GM19452 (cell line): ENCODE results near the gene SIK3.

Source experiments
- ATAC-seq: cut with Tn5 transposase; IDR thresholded peaks from one replicate; pipeline ENCODE4 v1.9.1; 2021; ENCODE audit not compliant: unreplicated experiment

Gene SIK3

GRCh38 chr11:116933961-116934360 lies 164.3 kb downstream of the SIK3 start:
- ATAC-seq, result no peak

- no peak for ATAC-seq
Observed at GRCh38 chr11:116932181-116932580, 166.0 kb downstream of the SIK3 start.

GRCh38 chr11:116931206-116931953 lies 166.8 kb downstream of the SIK3 start:
- ATAC-seq, result no peak

- no peak for ATAC-seq
Observed at GRCh38 chr11:116930586-116930985, 167.6 kb downstream of the SIK3 start.

GRCh38 chr11:116930177-116930576 lies 168.1 kb downstream of the SIK3 start:
- ATAC-seq, result no peak

- no peak for ATAC-seq
Observed at GRCh38 chr11:116929414-116930090, 168.7 kb downstream of the SIK3 start.

GRCh38 chr11:116928845-116929244 lies 169.4 kb downstream of the SIK3 start:
- no peak for ATAC-seq

- peak; percentile 82 for ATAC-seq
Observed at GRCh38 chr11:116928102-116928777, 170.0 kb downstream of the SIK3 start.

- ATAC-seq, result no peak
Observed at GRCh38 chr11:116927163-116927974, 170.9 kb downstream of the SIK3 start.

- ATAC-seq, result no peak
Observed at GRCh38 chr11:116925050-116925449, 173.2 kb downstream of the SIK3 start.

GRCh38 chr11:116918925-116919655 lies 179.1 kb downstream of the SIK3 start:
- no peak for ATAC-seq

GRCh38 chr11:116917632-116918031 lies 180.6 kb downstream of the SIK3 start:
- ATAC-seq, result no peak

- no peak for ATAC-seq
Observed at GRCh38 chr11:116916886-116917285, 181.3 kb downstream of the SIK3 start.

- no peak for ATAC-seq
Observed at GRCh38 chr11:116916052-116916451, 182.2 kb downstream of the SIK3 start.

GRCh38 chr11:116913000-116913399 lies 185.2 kb downstream of the SIK3 start:
- ATAC-seq, result no peak

- ATAC-seq, result no peak
Observed at GRCh38 chr11:116911976-116912734, 186.1 kb downstream of the SIK3 start.

GRCh38 chr11:116910847-116911246 lies 187.4 kb downstream of the SIK3 start:
- no peak for ATAC-seq

GRCh38 chr11:116910378-116910777 lies 187.8 kb downstream of the SIK3 start:
- ATAC-seq, result no peak

- no peak for ATAC-seq
Observed at GRCh38 chr11:116909245-116909644, 189.0 kb downstream of the SIK3 start.

GRCh38 chr11:116906479-116906878 lies 191.7 kb downstream of the SIK3 start:
- no peak for ATAC-seq
